Activated CD4-positive, alpha-beta memory T cell treated with anti-CD3 and anti-CD28 coated beads for 36 hours (primary cell): Measurements from ENCODE around the gene NTM. TPM values are rescaled to one million over a fixed set of nuclear protein-coding genes. Genes with fewer than 3 reads are reported as not detected.

ENCODE experiments used
- CTCF ChIA-PET: fragments of 350-600 bp; sonication (Branson Sonifier 250); formaldehyde crosslinking; loops from one replicate; lab custom pipeline; 2021; ENCODE audit warnings: antibody characterized with exemption, inconsistent platforms; lab: Charles Lee
- POLR2A ChIA-PET: fragments of 350-600 bp; sonication (Branson Sonifier 250); formaldehyde crosslinking; loops from one replicate; lab custom pipeline; 2021; ENCODE audit warnings: antibody characterized with exemption; lab: Charles Lee
- DNase-seq: peaks from one replicate; pipeline ENCODE4 v3.0.0-alpha.2; 2020
- H3K27ac Mint-ChIP-seq: one replicate; pipeline ENCODE4 v1.8.0; 2021; ENCODE audit warnings: mixed read lengths
- H3K27me3 Mint-ChIP-seq: one replicate; pipeline ENCODE4 v1.8.0; 2021; ENCODE audit warnings: mixed read lengths
- H3K36me3 Mint-ChIP-seq: one replicate; pipeline ENCODE4 v1.8.0; 2021; ENCODE audit warnings: mixed read lengths
- H3K4me1 Mint-ChIP-seq: one replicate; pipeline ENCODE4 v1.8.0; 2021; ENCODE audit warnings: low read depth, mixed read lengths
- H3K4me3 Mint-ChIP-seq: one replicate; pipeline ENCODE4 v1.8.0; 2021; ENCODE audit warnings: mild to moderate bottlenecking, mixed read lengths
- H3K9me3 Mint-ChIP-seq: one replicate; pipeline ENCODE4 v1.8.0; 2021; ENCODE audit warnings: mixed read lengths
- intact Hi-C: fragments of 100-400 bp; cut with micrococcal nuclease; formaldehyde crosslinking; loops from one replicate; pipeline ENCODE4 v1.15.1; 2023
- total RNA-seq, 2 experiments: library from RNA; stranded (reverse); gene quantifications; one replicate each; pipeline ENCODE4 v1.2.3, GENCODE V29; 2021

The NTM gene
- total RNA-seq, 2 experiments from 2014 or later = not detected

- no peaks in the 10 kb centered on the region for H3K4me1 Mint-ChIP-seq
- no peaks in the 10 kb centered on the region for H3K36me3 Mint-ChIP-seq
- no peaks in the 10 kb centered on the region for H3K27me3 Mint-ChIP-seq
- POLR2A ChIA-PET = no interaction called here
- DNase-seq = no peak
- no peak overlapping the region for H3K27ac Mint-ChIP-seq
- intact Hi-C loops = no loop called here
- no peaks in the 10 kb centered on the region for H3K9me3 Mint-ChIP-seq
- H3K4me3 Mint-ChIP-seq = no peak overlapping the region
- CTCF ChIA-PET = no interaction called here
These were observed 553.6 kb downstream of the NTM start for GRCh38 chr11:131924001-131924400.

GRCh38 chr11:131924457-131925201 is 554.2 kb downstream of the NTM start:
- H3K27ac Mint-ChIP-seq = no peak overlapping the region
- H3K4me3 Mint-ChIP-seq = no peak overlapping the region
- no peaks in the 10 kb centered on the region for H3K36me3 Mint-ChIP-seq
- no peak for DNase-seq
- CTCF ChIA-PET = no interaction called here
- intact Hi-C loops = no loop called here
- POLR2A ChIA-PET = no interaction called here
- no peaks in the 10 kb centered on the region for H3K4me1 Mint-ChIP-seq
- no peaks in the 10 kb centered on the region for H3K27me3 Mint-ChIP-seq
- no peaks in the 10 kb centered on the region for H3K9me3 Mint-ChIP-seq

- no peak overlapping the region for H3K4me3 Mint-ChIP-seq
- intact Hi-C loops = no loop called here
- H3K36me3 Mint-ChIP-seq = no peaks in the 10 kb centered on the region
- ChIA-PET POLR2A (no interaction called here), CTCF (no interaction called here)
- H3K4me1 Mint-ChIP-seq = no peaks in the 10 kb centered on the region
- H3K27ac Mint-ChIP-seq = no peak overlapping the region
- H3K9me3 Mint-ChIP-seq = no peaks in the 10 kb centered on the region
- no peaks in the 10 kb centered on the region for H3K27me3 Mint-ChIP-seq
- DNase-seq = no peak
These were observed 555.4 kb downstream of the NTM start for GRCh38 chr11:131925829-131926228.

GRCh38 chr11:131928992-131929391 is 558.6 kb downstream of the NTM start:
- ChIA-PET POLR2A (no interaction called here), CTCF (no interaction called here)
- no peaks in the 10 kb centered on the region for H3K36me3 Mint-ChIP-seq
- no peak for DNase-seq
- intact Hi-C loops = no loop called here
- no peaks in the 10 kb centered on the region for H3K9me3 Mint-ChIP-seq
- no peaks in the 10 kb centered on the region for H3K27me3 Mint-ChIP-seq
- H3K4me3 Mint-ChIP-seq = no peak overlapping the region
- H3K27ac Mint-ChIP-seq = no peak overlapping the region
- H3K4me1 Mint-ChIP-seq = no peaks in the 10 kb centered on the region

- Mint-ChIP-seq H3K36me3 (no peaks in the 10 kb centered on the region), H3K27me3 (no peaks in the 10 kb centered on the region), H3K27ac (no peak overlapping the region), H3K4me3 (no peak overlapping the region), H3K4me1 (no peaks in the 10 kb centered on the region), H3K9me3 (no peaks in the 10 kb centered on the region)
- DNase-seq = no peak
- intact Hi-C loops = no loop called here
- ChIA-PET POLR2A (no interaction called here), CTCF (no interaction called here)
These were observed 562.3 kb downstream of the NTM start for GRCh38 chr11:131932584-131933325.

GRCh38 chr11:131934006-131934405 is 563.6 kb downstream of the NTM start:
- no peaks in the 10 kb centered on the region for H3K27me3 Mint-ChIP-seq
- H3K4me1 Mint-ChIP-seq = no peaks in the 10 kb centered on the region
- POLR2A ChIA-PET = no interaction called here
- CTCF ChIA-PET = no interaction called here
- H3K36me3 Mint-ChIP-seq = no peaks in the 10 kb centered on the region
- no peak for DNase-seq
- H3K9me3 Mint-ChIP-seq = no peaks in the 10 kb centered on the region
- intact Hi-C loops = no loop called here
- no peak overlapping the region for H3K27ac Mint-ChIP-seq
- H3K4me3 Mint-ChIP-seq = no peak overlapping the region

- ChIA-PET CTCF (no interaction called here), POLR2A (no interaction called here)
- Mint-ChIP-seq H3K4me1 (no peaks in the 10 kb centered on the region), H3K4me3 (no peak overlapping the region), H3K36me3 (no peaks in the 10 kb centered on the region), H3K27me3 (no peaks in the 10 kb centered on the region), H3K27ac (no peak overlapping the region), H3K9me3 (no peaks in the 10 kb centered on the region)
- intact Hi-C loops = no loop called here
- no peak for DNase-seq
These were observed 567.9 kb downstream of the NTM start for GRCh38 chr11:131938351-131938751.

DNA sequence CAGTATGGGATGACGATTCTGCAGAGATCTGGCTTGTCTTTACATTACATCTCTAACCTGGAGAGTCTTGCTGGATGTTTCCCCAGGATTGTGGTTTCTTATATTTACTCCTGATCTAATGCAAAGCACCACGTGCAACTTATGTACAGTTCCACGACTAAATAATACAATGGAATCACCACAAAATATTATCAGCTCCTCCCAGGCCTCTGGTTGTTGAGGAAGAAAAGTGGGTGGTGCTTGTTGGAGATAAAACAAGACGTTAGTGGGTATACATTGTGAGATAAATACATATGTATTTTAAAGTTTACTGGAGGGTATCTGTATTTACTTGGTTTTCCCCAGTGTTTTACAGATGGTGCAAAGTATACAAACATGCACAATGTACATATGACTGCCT is 569.7 kb downstream of the NTM start:
- Mint-ChIP-seq H3K27me3 (no peaks in the 10 kb centered on the region), H3K27ac (no peak overlapping the region), H3K36me3 (no peaks in the 10 kb centered on the region), H3K4me3 (no peak overlapping the region), H3K4me1 (no peaks in the 10 kb centered on the region), H3K9me3 (no peaks in the 10 kb centered on the region)
- POLR2A ChIA-PET = no interaction called here
- intact Hi-C loops = no loop called here
- CTCF ChIA-PET = no interaction called here
- DNase-seq = no peak

- H3K27ac Mint-ChIP-seq = no peak overlapping the region
- no peaks in the 10 kb centered on the region for H3K9me3 Mint-ChIP-seq
- H3K27me3 Mint-ChIP-seq = no peaks in the 10 kb centered on the region
- ChIA-PET CTCF (no interaction called here), POLR2A (no interaction called here)
- no peaks in the 10 kb centered on the region for H3K4me1 Mint-ChIP-seq
- no peak overlapping the region for H3K4me3 Mint-ChIP-seq
- H3K36me3 Mint-ChIP-seq = no peaks in the 10 kb centered on the region
- DNase-seq = no peak
- intact Hi-C loops = no loop called here
These were observed 572.5 kb downstream of the NTM start for GRCh38 chr11:131942878-131943277.

DNA sequence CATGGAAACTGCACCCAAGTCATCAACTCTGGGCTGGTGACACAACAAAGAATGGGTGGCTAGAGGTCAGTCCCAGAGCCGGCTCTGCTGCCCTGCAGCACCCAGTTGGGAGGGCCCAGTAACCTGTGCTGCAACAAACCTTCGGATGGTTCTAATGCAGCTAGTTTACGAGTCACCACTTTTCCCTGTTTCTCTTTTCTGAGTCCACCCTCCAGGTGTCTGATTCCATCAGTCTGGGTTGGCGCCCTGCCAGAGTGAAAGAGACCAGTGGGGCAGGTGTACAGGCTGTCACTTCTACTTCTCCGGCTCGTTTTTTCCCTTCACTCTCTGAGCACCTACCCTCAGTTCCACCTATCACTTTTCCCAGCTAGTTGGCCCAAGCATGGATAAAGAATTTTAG is 572.9 kb downstream of the NTM start:
- no peaks in the 10 kb centered on the region for H3K9me3 Mint-ChIP-seq
- POLR2A ChIA-PET = no interaction called here

GRCh38 chr11:131944736-131945135 is 574.3 kb downstream of the NTM start:
- no peaks in the 10 kb centered on the region for H3K36me3 Mint-ChIP-seq
- H3K4me3 Mint-ChIP-seq = no peak overlapping the region
- no peak overlapping the region for H3K27ac Mint-ChIP-seq
- no peaks in the 10 kb centered on the region for H3K4me1 Mint-ChIP-seq
- H3K27me3 Mint-ChIP-seq = no peaks in the 10 kb centered on the region
- ChIA-PET CTCF (no interaction called here), POLR2A (no interaction called here)
- intact Hi-C loops = no loop called here
- H3K9me3 Mint-ChIP-seq = no peaks in the 10 kb centered on the region
- no peak for DNase-seq

More for the DNA sequence above, 572.9 kb downstream of the NTM start:
- H3K36me3 Mint-ChIP-seq = no peaks in the 10 kb centered on the region
- H3K27me3 Mint-ChIP-seq = no peaks in the 10 kb centered on the region
- CTCF ChIA-PET = no interaction called here
- no peak overlapping the region for H3K4me3 Mint-ChIP-seq
- no peak for DNase-seq
- intact Hi-C loops = no loop called here
- H3K27ac Mint-ChIP-seq = no peak overlapping the region
- H3K4me1 Mint-ChIP-seq = no peaks in the 10 kb centered on the region

GRCh38 chr11:131945706-131946105 is 575.3 kb downstream of the NTM start:
- intact Hi-C loops = no loop called here
- DNase-seq = no peak
- POLR2A ChIA-PET = no interaction called here
- Mint-ChIP-seq H3K9me3 (no peaks in the 10 kb centered on the region), H3K36me3 (no peaks in the 10 kb centered on the region), H3K4me3 (no peak overlapping the region), H3K27me3 (no peaks in the 10 kb centered on the region), H3K27ac (no peak overlapping the region), H3K4me1 (no peaks in the 10 kb centered on the region)
- CTCF ChIA-PET = no interaction called here

DNA sequence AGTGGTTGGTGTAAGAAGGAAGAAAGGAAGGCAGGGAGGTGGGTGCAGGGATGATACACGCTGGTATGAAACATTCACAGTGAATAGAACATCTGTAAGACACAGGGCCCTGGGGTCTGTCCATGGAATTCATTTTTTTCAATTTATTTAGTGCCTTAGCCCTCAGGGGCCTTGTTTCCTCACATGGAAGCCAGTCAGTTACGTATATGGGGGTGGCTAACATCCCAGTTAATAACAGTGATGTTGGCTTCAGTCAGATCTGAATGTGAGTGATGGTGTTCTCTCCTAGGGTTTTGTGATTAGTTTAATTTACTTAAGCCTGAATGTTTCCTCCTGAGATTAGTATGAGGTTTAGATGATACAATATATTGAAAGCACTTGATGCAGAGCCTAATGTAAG is 577.1 kb downstream of the NTM start:
- POLR2A ChIA-PET = no interaction called here
- DNase-seq = no peak
- Mint-ChIP-seq H3K36me3 (no peaks in the 10 kb centered on the region), H3K27ac (no peak overlapping the region), H3K4me3 (no peak overlapping the region), H3K27me3 (no peaks in the 10 kb centered on the region), H3K9me3 (no peaks in the 10 kb centered on the region), H3K4me1 (no peaks in the 10 kb centered on the region)
- CTCF ChIA-PET = no interaction called here
- intact Hi-C loops = no loop called here
